Measurements from ENCODE around the gene PTGDR.

The PTGDR gene

GRCh38 chr14:52262600-52262999 lies 4.9 kb upstream of the PTGDR start:
- no peak for DNase-seq
- no peaks in the 10 kb centered on the region for H3K9me3 ChIP-seq (ENCODE audit: control insufficient read depth, low read length)
- no peaks in the 10 kb centered on the region for H3K27me3 ChIP-seq (replicated peaks; ENCODE audit: control insufficient read depth, insufficient read depth, low read length, poor library complexity, severe bottlenecking)
- no peaks in the 10 kb centered on the region for H3K36me3 ChIP-seq (ENCODE audit: control insufficient read depth, insufficient read depth, low read length)
- peaks cover 20% of the 10 kb centered on the region for H3K4me1 ChIP-seq (ENCODE audit: control insufficient read depth, insufficient read depth, low read length, poor library complexity, severe bottlenecking)
- H3K27ac ChIP-seq (ENCODE audit: insufficient read depth, low read length, poor library complexity, severe bottlenecking) = no peak overlapping the region
- no peak overlapping the region for H3K4me3 ChIP-seq (ENCODE audit: insufficient read depth, low read depth, low read length, poor library complexity, severe bottlenecking)

GRCh38 chr14:52263190-52263589 lies 4.3 kb upstream of the PTGDR start:
- H3K27ac ChIP-seq (ENCODE audit: insufficient read depth, low read length, poor library complexity, severe bottlenecking) = no peak overlapping the region
- DNase-seq = no peak
- no peaks in the 10 kb centered on the region for H3K9me3 ChIP-seq (ENCODE audit: control insufficient read depth, low read length)
- no peaks in the 10 kb centered on the region for H3K36me3 ChIP-seq (ENCODE audit: control insufficient read depth, insufficient read depth, low read length)
- peaks cover 26% of the 10 kb centered on the region for H3K4me1 ChIP-seq (ENCODE audit: control insufficient read depth, insufficient read depth, low read length, poor library complexity, severe bottlenecking)
- no peaks in the 10 kb centered on the region for H3K27me3 ChIP-seq (replicated peaks; ENCODE audit: control insufficient read depth, insufficient read depth, low read length, poor library complexity, severe bottlenecking)
- H3K4me3 ChIP-seq (ENCODE audit: insufficient read depth, low read depth, low read length, poor library complexity, severe bottlenecking) = no peak overlapping the region

- no peaks in the 10 kb centered on the region for H3K9me3 ChIP-seq (ENCODE audit: control insufficient read depth, low read length)
- H3K36me3 ChIP-seq (ENCODE audit: control insufficient read depth, insufficient read depth, low read length) = no peaks in the 10 kb centered on the region
- no peak for DNase-seq
- H3K27me3 ChIP-seq (replicated peaks; ENCODE audit: control insufficient read depth, insufficient read depth, low read length, poor library complexity, severe bottlenecking) = peaks cover 4% of the 10 kb centered on the region
- no peak overlapping the region for H3K27ac ChIP-seq (ENCODE audit: insufficient read depth, low read length, poor library complexity, severe bottlenecking)
- H3K4me3 ChIP-seq (ENCODE audit: insufficient read depth, low read depth, low read length, poor library complexity, severe bottlenecking) = no peak overlapping the region
- H3K4me1 ChIP-seq (ENCODE audit: control insufficient read depth, insufficient read depth, low read length, poor library complexity, severe bottlenecking) = peaks cover 33% of the 10 kb centered on the region
These were observed 2.2 kb upstream of the PTGDR start for GRCh38 chr14:52265253-52265652.

DNA sequence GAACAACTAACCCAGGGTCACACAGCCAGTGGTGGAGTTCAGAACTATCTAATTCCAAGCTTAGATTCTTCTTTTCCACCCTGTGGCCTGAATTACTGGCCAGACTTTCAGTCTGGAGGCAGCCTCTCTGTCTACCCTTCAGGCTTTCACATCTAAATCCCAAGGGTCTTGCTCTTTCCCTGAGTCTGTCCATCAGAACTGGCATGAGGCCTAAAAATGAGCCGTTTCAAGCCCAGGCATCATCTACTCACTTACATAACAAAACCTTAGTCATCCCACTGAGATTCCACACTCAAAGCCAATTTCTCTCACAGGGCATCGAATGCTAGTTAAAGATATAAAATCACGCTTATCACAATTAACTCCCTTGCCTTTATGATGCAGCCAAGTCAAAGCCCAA lies 1.3 kb upstream of the PTGDR start:
- H3K27ac ChIP-seq (ENCODE audit: insufficient read depth, low read length, poor library complexity, severe bottlenecking) = no peak overlapping the region
- H3K9me3 ChIP-seq (ENCODE audit: control insufficient read depth, low read length) = no peaks in the 10 kb centered on the region
- H3K4me1 ChIP-seq (ENCODE audit: control insufficient read depth, insufficient read depth, low read length, poor library complexity, severe bottlenecking) = peaks cover 33% of the 10 kb centered on the region
- no peak overlapping the region for H3K4me3 ChIP-seq (ENCODE audit: insufficient read depth, low read depth, low read length, poor library complexity, severe bottlenecking)
- peaks cover 4% of the 10 kb centered on the region for H3K27me3 ChIP-seq (replicated peaks; ENCODE audit: control insufficient read depth, insufficient read depth, low read length, poor library complexity, severe bottlenecking)
- DNase-seq = no peak
- H3K36me3 ChIP-seq (ENCODE audit: control insufficient read depth, insufficient read depth, low read length) = no peaks in the 10 kb centered on the region

DNA sequence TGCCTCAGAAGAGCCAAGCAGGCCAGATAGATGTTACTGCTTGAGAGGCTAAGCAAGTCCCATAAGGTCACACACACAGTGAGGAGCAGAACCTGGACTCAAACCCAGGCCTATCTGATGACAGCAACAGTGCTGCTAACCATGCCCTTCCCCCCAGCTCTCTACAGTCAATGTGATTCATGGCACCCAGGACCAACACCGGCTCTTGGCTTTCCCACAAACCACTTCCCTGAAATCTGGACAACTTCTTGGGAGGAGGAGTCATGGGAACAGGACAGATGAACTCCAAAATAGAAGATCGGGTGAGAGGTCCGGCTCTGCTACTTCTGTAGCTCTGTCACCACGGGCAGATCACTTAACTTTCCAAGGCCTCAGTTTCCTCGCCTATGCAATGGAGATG lies 716 bp upstream of the PTGDR start:
- no peak overlapping the region for H3K27ac ChIP-seq (ENCODE audit: insufficient read depth, low read length, poor library complexity, severe bottlenecking)
- H3K4me3 ChIP-seq (ENCODE audit: insufficient read depth, low read depth, low read length, poor library complexity, severe bottlenecking) = peak overlapping the region; percentile 68

GRCh38 chr14:52268279-52269061 lies 972 bp downstream of the PTGDR start:
- no peak for DNase-seq
- Histone ChIP-seq H3K9me3 (ENCODE audit: control insufficient read depth, low read length) (no peaks in the 10 kb centered on the region), H3K27ac (ENCODE audit: insufficient read depth, low read length, poor library complexity, severe bottlenecking) (no peak overlapping the region), H3K27me3 (replicated peaks; ENCODE audit: control insufficient read depth, insufficient read depth, low read length, poor library complexity, severe bottlenecking) (peaks cover 4% of the 10 kb centered on the region), H3K36me3 (ENCODE audit: control insufficient read depth, insufficient read depth, low read length) (no peaks in the 10 kb centered on the region), H3K4me1 (ENCODE audit: control insufficient read depth, insufficient read depth, low read length, poor library complexity, severe bottlenecking) (peaks cover 33% of the 10 kb centered on the region), H3K4me3 (ENCODE audit: insufficient read depth, low read depth, low read length, poor library complexity, severe bottlenecking) (peak overlapping the region; percentile 68)

More for the DNA sequence above, 716 bp upstream of the PTGDR start:
- Histone ChIP-seq H3K27me3 (replicated peaks; ENCODE audit: control insufficient read depth, insufficient read depth, low read length, poor library complexity, severe bottlenecking) (peaks cover 4% of the 10 kb centered on the region), H3K4me1 (ENCODE audit: control insufficient read depth, insufficient read depth, low read length, poor library complexity, severe bottlenecking) (peaks cover 33% of the 10 kb centered on the region), H3K36me3 (ENCODE audit: control insufficient read depth, insufficient read depth, low read length) (no peaks in the 10 kb centered on the region), H3K9me3 (ENCODE audit: control insufficient read depth, low read length) (no peaks in the 10 kb centered on the region)
- DNase-seq = no peak

DNA sequence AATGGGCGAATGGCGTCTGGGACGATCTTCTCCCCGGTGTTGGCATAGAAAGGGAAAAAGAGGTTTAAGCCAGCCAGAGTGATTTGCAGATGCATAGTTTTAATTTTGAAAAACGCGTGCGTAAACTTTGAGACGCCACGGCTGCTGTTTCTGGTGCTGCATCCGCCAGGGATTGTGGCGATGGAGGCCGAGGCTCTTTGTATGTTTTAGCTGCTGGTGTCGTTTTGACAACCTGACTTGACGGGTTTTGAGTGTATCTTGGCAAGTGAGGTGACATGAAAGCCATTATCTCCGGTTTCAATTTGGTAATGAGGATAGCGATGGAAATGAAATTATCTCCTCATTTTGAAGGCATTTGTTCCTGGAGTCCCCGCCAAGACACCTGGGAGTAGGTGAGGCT lies 1.6 kb downstream of the PTGDR start:
- Histone ChIP-seq H3K4me1 (ENCODE audit: control insufficient read depth, insufficient read depth, low read length, poor library complexity, severe bottlenecking) (peaks cover 33% of the 10 kb centered on the region), H3K36me3 (ENCODE audit: control insufficient read depth, insufficient read depth, low read length) (no peaks in the 10 kb centered on the region), H3K4me3 (ENCODE audit: insufficient read depth, low read depth, low read length, poor library complexity, severe bottlenecking) (peak overlapping the region; percentile 68), H3K27me3 (replicated peaks; ENCODE audit: control insufficient read depth, insufficient read depth, low read length, poor library complexity, severe bottlenecking) (peaks cover 4% of the 10 kb centered on the region), H3K9me3 (ENCODE audit: control insufficient read depth, low read length) (no peaks in the 10 kb centered on the region), H3K27ac (ENCODE audit: insufficient read depth, low read length, poor library complexity, severe bottlenecking) (no peak overlapping the region)
- DNase-seq = no peak

DNA sequence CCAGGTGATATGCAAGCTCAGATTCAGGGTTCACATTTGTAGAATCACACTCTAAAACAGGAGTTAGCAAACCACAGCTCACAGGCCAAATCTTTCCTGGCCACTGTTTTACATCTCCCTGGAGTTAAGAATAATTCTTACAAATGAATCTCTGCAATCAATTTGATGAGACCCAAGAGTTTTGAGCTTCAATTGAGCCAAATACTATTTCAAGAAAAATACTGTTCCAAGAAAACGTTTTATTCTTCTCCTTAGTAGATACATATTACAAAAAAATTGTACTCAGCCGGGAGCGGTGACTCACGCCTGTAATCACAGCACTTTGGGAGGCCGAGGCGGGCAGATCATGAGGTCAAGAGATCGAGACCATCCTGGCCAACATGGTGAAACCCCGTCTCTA lies 2.5 kb downstream of the PTGDR start:
- DNase-seq = no peak
- Histone ChIP-seq H3K9me3 (ENCODE audit: control insufficient read depth, low read length) (no peaks in the 10 kb centered on the region), H3K36me3 (ENCODE audit: control insufficient read depth, insufficient read depth, low read length) (no peaks in the 10 kb centered on the region), H3K4me1 (ENCODE audit: control insufficient read depth, insufficient read depth, low read length, poor library complexity, severe bottlenecking) (peaks cover 33% of the 10 kb centered on the region), H3K27me3 (replicated peaks; ENCODE audit: control insufficient read depth, insufficient read depth, low read length, poor library complexity, severe bottlenecking) (peaks cover 4% of the 10 kb centered on the region), H3K4me3 (ENCODE audit: insufficient read depth, low read depth, low read length, poor library complexity, severe bottlenecking) (no peak overlapping the region), H3K27ac (ENCODE audit: insufficient read depth, low read length, poor library complexity, severe bottlenecking) (no peak overlapping the region)

- H3K36me3 ChIP-seq (ENCODE audit: control insufficient read depth, insufficient read depth, low read length) = no peaks in the 10 kb centered on the region
- no peak overlapping the region for H3K4me3 ChIP-seq (ENCODE audit: insufficient read depth, low read depth, low read length, poor library complexity, severe bottlenecking)
- no peak for DNase-seq
- no peak overlapping the region for H3K27ac ChIP-seq (ENCODE audit: insufficient read depth, low read length, poor library complexity, severe bottlenecking)
- no peaks in the 10 kb centered on the region for H3K9me3 ChIP-seq (ENCODE audit: control insufficient read depth, low read length)
- H3K27me3 ChIP-seq (replicated peaks; ENCODE audit: control insufficient read depth, insufficient read depth, low read length, poor library complexity, severe bottlenecking) = peaks cover 4% of the 10 kb centered on the region
- peaks cover 20% of the 10 kb centered on the region for H3K4me1 ChIP-seq (ENCODE audit: control insufficient read depth, insufficient read depth, low read length, poor library complexity, severe bottlenecking)
These were observed 4.0 kb downstream of the PTGDR start for GRCh38 chr14:52271538-52271937.

DNA sequence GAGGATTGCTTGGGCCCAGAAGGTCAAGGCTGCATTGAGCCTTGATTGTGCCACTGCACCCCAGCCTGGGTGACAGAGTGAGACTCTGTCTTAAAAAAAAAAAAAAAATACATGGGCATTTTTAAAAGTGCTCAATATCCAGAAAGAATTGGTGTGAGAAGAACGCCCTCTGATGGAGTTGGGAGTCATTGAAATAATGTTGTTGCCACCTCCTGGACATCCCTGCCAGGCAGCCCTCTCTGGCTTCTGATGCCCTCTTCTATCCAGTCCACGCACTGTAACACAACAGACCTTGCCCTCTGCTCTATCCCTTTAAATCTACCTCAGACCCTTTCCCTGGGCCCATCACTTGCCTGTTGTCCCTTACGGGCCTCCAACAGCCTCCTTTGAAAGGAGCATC lies 4.9 kb downstream of the PTGDR start:
- no peak for DNase-seq
- Histone ChIP-seq H3K4me1 (ENCODE audit: control insufficient read depth, insufficient read depth, low read length, poor library complexity, severe bottlenecking) (peaks cover 15% of the 10 kb centered on the region), H3K4me3 (ENCODE audit: insufficient read depth, low read depth, low read length, poor library complexity, severe bottlenecking) (no peak overlapping the region), H3K36me3 (ENCODE audit: control insufficient read depth, insufficient read depth, low read length) (no peaks in the 10 kb centered on the region), H3K27me3 (replicated peaks; ENCODE audit: control insufficient read depth, insufficient read depth, low read length, poor library complexity, severe bottlenecking) (peaks cover 4% of the 10 kb centered on the region), H3K9me3 (ENCODE audit: control insufficient read depth, low read length) (no peaks in the 10 kb centered on the region), H3K27ac (ENCODE audit: insufficient read depth, low read length, poor library complexity, severe bottlenecking) (no peak overlapping the region)

Data from effector memory CD4-positive, alpha-beta T cell (primary cell).